H9 (cell line): ENCODE data around the gene CPNE7. TPM values are rescaled to one million over a fixed set of nuclear protein-coding genes. Genes with fewer than 3 reads are reported as not detected.

Experiments
- DNase-seq: peaks from one replicate; pipeline ENCODE4 v3.0.0-alpha.2; 2017
- H2AFZ ChIP-seq: one replicate; pipeline ENCODE4 v1.6.1; 2013; ENCODE audit warnings: mild to moderate bottlenecking, low read length, control low read depth, moderate library complexity
- H2AK5ac ChIP-seq: 2 replicates; pipeline ENCODE4 v1.6.1; 2013; ENCODE audit warnings: low read length, control low read depth, mixed read lengths; ENCODE audit not compliant: insufficient read length
- H2BK120ac ChIP-seq: one replicate; pipeline ENCODE4 v1.6.1; 2013; ENCODE audit warnings: low read depth, mild to moderate bottlenecking, low read length, control low read depth, inconsistent platforms; ENCODE audit not compliant: poor library complexity, severe bottlenecking
- H2BK12ac ChIP-seq: 2 replicates; pipeline ENCODE4 v1.6.1; 2013; ENCODE audit warnings: low read length, control low read depth, mixed read lengths, low read depth; ENCODE audit not compliant: insufficient read length
- H2BK15ac ChIP-seq: 2 replicates; pipeline ENCODE4 v1.6.1; 2013; ENCODE audit warnings: low read depth, low read length, control low read depth
- H2BK20ac ChIP-seq: one replicate; pipeline ENCODE4 v1.6.1; 2013; ENCODE audit warnings: low read depth, mild to moderate bottlenecking, low read length, control low read depth, inconsistent platforms; ENCODE audit not compliant: poor library complexity, severe bottlenecking
- H2BK5ac ChIP-seq: 2 replicates; pipeline ENCODE4 v1.6.1; 2013; ENCODE audit warnings: low read length, control low read depth, mixed read lengths; ENCODE audit not compliant: insufficient read length
- H3K14ac ChIP-seq: 2 replicates; pipeline ENCODE4 v1.6.1; 2013; ENCODE audit warnings: low read length, control low read depth; ENCODE audit not compliant: insufficient read depth
- H3K18ac ChIP-seq: 2 replicates; pipeline ENCODE4 v1.6.1; 2013; ENCODE audit warnings: low read depth, mild to moderate bottlenecking, mixed read lengths, low read length, control low read depth; ENCODE audit not compliant: insufficient read length
- H3K23ac ChIP-seq: 2 replicates; pipeline ENCODE4 v1.6.1; 2013; ENCODE audit warnings: low read length, control low read depth, mixed read lengths, low read depth; ENCODE audit not compliant: insufficient read length
- H3K23me2 ChIP-seq: 2 replicates; pipeline ENCODE4 v1.6.1; 2013; ENCODE audit warnings: low read depth, mild to moderate bottlenecking, mixed read lengths, low read length, control low read depth; ENCODE audit not compliant: insufficient read length, poor library complexity, severe bottlenecking
- H3K27ac ChIP-seq: 2 replicates; pipeline ENCODE4 v1.5.1; 2013; ENCODE audit warnings: low read length, control low read depth, mixed read lengths, low read depth; ENCODE audit not compliant: insufficient read length
- H3K27me3 ChIP-seq: 2 replicates; pipeline ENCODE4 v1.6.1; 2013; ENCODE audit warnings: low read length, control low read depth, inconsistent platforms; ENCODE audit not compliant: insufficient read depth
- H3K4ac ChIP-seq: 2 replicates; pipeline ENCODE4 v1.6.1; 2013; ENCODE audit warnings: low read depth, mild to moderate bottlenecking, control low read depth, inconsistent platforms, low read length, moderate library complexity
- H3K4me1 ChIP-seq: 2 replicates; pipeline ENCODE4 v1.6.1; 2013; ENCODE audit warnings: low read length, control low read depth, inconsistent platforms; ENCODE audit not compliant: insufficient read depth
- H3K4me2 ChIP-seq: 2 replicates; pipeline ENCODE4 v1.6.1; 2013; ENCODE audit warnings: low read length, control low read depth, mixed read lengths; ENCODE audit not compliant: insufficient read length, insufficient read depth
- H3K56ac ChIP-seq: 2 replicates; pipeline ENCODE4 v1.6.1; 2013; ENCODE audit warnings: low read depth, mild to moderate bottlenecking, mixed read lengths, low read length, control low read depth; ENCODE audit not compliant: insufficient read length
- H3K79me1 ChIP-seq: 2 replicates; pipeline ENCODE4 v1.6.1; 2013; ENCODE audit warnings: low read depth, mild to moderate bottlenecking, moderate library complexity, low read length, control low read depth, inconsistent platforms; ENCODE audit not compliant: insufficient read depth, poor library complexity, severe bottlenecking
- H3K79me2 ChIP-seq: 2 replicates; pipeline ENCODE4 v1.6.1; 2013; ENCODE audit warnings: low read length, control low read depth, inconsistent platforms; ENCODE audit not compliant: insufficient read depth
- H3K9ac ChIP-seq: 2 replicates; pipeline ENCODE4 v1.6.1; 2013; ENCODE audit warnings: low read length, control low read depth, mixed read lengths; ENCODE audit not compliant: insufficient read length; ENCODE audit errors: extremely low read depth
- H3K9me3 ChIP-seq: one replicate; pipeline ENCODE4 v1.6.1; 2013; ENCODE audit warnings: low read depth, low read length, inconsistent platforms; ENCODE audit not compliant: control insufficient read depth
- H3T11ph ChIP-seq: one replicate; pipeline ENCODE4 v1.6.1; 2013; ENCODE audit warnings: mild to moderate bottlenecking, low read length, control low read depth, inconsistent platforms
- H4K20me1 ChIP-seq: one replicate; pipeline ENCODE4 v1.6.1; 2013; ENCODE audit not compliant: control insufficient read depth, insufficient read length, insufficient read depth
- H4K5ac ChIP-seq: 2 replicates; pipeline ENCODE4 v1.6.1; 2013; ENCODE audit warnings: low read depth, mild to moderate bottlenecking, mixed read lengths, low read length, control low read depth; ENCODE audit not compliant: insufficient read length
- H4K8ac ChIP-seq: replicated peaks from 2 replicates; pipeline ENCODE4 v1.6.1; 2013; ENCODE audit warnings: low read length, control low read depth, mixed read lengths, low read depth; ENCODE audit not compliant: insufficient read length
- H4K91ac ChIP-seq: 2 replicates; pipeline ENCODE4 v1.6.1; 2013; ENCODE audit warnings: low read depth, mild to moderate bottlenecking, moderate library complexity, mixed read lengths, low read length, control low read depth; ENCODE audit not compliant: insufficient read length
- H3K27ac Mint-ChIP-seq, 3 experiments: 2 replicates in 2 of 3; 3 replicates in 1 of 3; pipeline ENCODE4 v1.8.0; 2020 to 2021; ENCODE audit warnings: mixed read lengths in 3 of 3, mild to moderate bottlenecking in 1 of 3, moderate library complexity in 1 of 3
- H3K27me3 Mint-ChIP-seq: 2 replicates; pipeline ENCODE4 v1.8.0; 2021; ENCODE audit warnings: low read depth, mild to moderate bottlenecking, moderate library complexity, mixed read lengths
- H3K36me3 Mint-ChIP-seq, 3 experiments: 2 replicates in 2 of 3; 3 replicates in 1 of 3; pipeline ENCODE4 v1.8.0; 2020 to 2021; ENCODE audit warnings: low read depth in 3 of 3, mixed read lengths in 3 of 3; ENCODE audit not compliant: insufficient read depth in 1 of 3
- H3K4me1 Mint-ChIP-seq, 2 experiments: 2 replicates each; pipeline ENCODE4 v1.8.0; 2020; ENCODE audit warnings: mixed read lengths in 2 of 2
- H3K4me3 Mint-ChIP-seq, 2 experiments: 2 replicates in 1 of 2; 3 replicates in 1 of 2; pipeline ENCODE4 v1.8.0; 2020 to 2021; ENCODE audit warnings: mild to moderate bottlenecking in 2 of 2, mixed read lengths in 2 of 2, moderate library complexity in 1 of 2
- H3K9me3 Mint-ChIP-seq, 2 experiments: 2 replicates in 1 of 2; 3 replicates in 1 of 2; pipeline ENCODE4 v1.8.0; 2020; ENCODE audit warnings: mild to moderate bottlenecking in 2 of 2, mixed read lengths in 2 of 2, moderate library complexity in 1 of 2
- WGBS: extraction: QIAGEN DNeasy Blood & Tissue Kit; methylation state at CpG from one replicate; pipeline ENCODE4 v1.1.7; 2013; ENCODE audit warnings: missing lambda C conversion rate, low lambda C conversion rate, mixed read lengths; ENCODE audit not compliant: insufficient read length; ENCODE audit errors: extremely low coverage; 5-methylcytosine and 5-hydroxymethylcytosine counted together
- total RNA-seq: library from RNA; stranded (reverse); gene quantifications from 2 replicates; pipeline ENCODE4 v1.2.1, GENCODE V29; 2021
- TF ChIP-seq, protein P1 (sequence below): fragments of 200-600 bp; sonication (generic); conservative IDR thresholded peaks from 3 replicates; pipeline ENCODE4 v1.8.0; 2021; ENCODE audit warnings: antibody characterized with exemption, mild to moderate bottlenecking

CPNE7 gene
- total RNA-seq, 1 experiment from 2014 or later = 23.4 TPM

GRCh38 chr16:89541792-89542191, 33.8 kb upstream of the CPNE7 start:
- H2BK120ac ChIP-seq = no peak overlapping the region
- H4K20me1 ChIP-seq = no peaks in the 10 kb centered on the region
- no peak overlapping the region for H2BK12ac ChIP-seq
- H3K79me1 ChIP-seq = no peaks in the 10 kb centered on the region
- no peak overlapping the region for H3K56ac ChIP-seq
- H2BK5ac ChIP-seq = no peak overlapping the region
- H3K14ac ChIP-seq = no peak overlapping the region
- H4K5ac ChIP-seq = no peak overlapping the region
- Mint-ChIP-seq H3K27ac (peak overlapping the region in 2 of 3 experiments; percentile 11 to 47; a peak in 1 of 7 replicates), H3K9me3 (no peaks in the 10 kb centered on the region), H3K4me3 (no peak overlapping the region), H3K27me3 (no peaks in the 10 kb centered on the region), H3K36me3 (peaks cover 10 to 60% (median 47%) of the 10 kb centered on the region in 3 experiments; a peak in 5 of 7 replicates), H3K4me1 (no peaks in the 10 kb centered on the region)
- no peak overlapping the region for H2AK5ac ChIP-seq
- H3K4me2 ChIP-seq = no peak overlapping the region
- no peak overlapping the region for H3K4ac ChIP-seq
- H3K27me3 ChIP-seq = no peaks in the 10 kb centered on the region
- no peak overlapping the region for H4K91ac ChIP-seq
- DNase-seq = no peak
- H3K79me2 ChIP-seq = no peaks in the 10 kb centered on the region
- H3K27ac ChIP-seq = no peak overlapping the region
- H3K23me2 ChIP-seq = no peaks in the 10 kb centered on the region
- H3T11ph ChIP-seq = no peak overlapping the region
- no peak overlapping the region for H2BK20ac ChIP-seq
- WGBS = no CpG with 5 or more reads among the region's 21 CpGs
- H4K8ac ChIP-seq = no peak overlapping the region
- no peaks in the 10 kb centered on the region for H3K9me3 ChIP-seq
- no peak overlapping the region for H3K18ac ChIP-seq
- no peaks in the 10 kb centered on the region for H3K4me1 ChIP-seq
- TF ChIP-seq, protein P1, sequence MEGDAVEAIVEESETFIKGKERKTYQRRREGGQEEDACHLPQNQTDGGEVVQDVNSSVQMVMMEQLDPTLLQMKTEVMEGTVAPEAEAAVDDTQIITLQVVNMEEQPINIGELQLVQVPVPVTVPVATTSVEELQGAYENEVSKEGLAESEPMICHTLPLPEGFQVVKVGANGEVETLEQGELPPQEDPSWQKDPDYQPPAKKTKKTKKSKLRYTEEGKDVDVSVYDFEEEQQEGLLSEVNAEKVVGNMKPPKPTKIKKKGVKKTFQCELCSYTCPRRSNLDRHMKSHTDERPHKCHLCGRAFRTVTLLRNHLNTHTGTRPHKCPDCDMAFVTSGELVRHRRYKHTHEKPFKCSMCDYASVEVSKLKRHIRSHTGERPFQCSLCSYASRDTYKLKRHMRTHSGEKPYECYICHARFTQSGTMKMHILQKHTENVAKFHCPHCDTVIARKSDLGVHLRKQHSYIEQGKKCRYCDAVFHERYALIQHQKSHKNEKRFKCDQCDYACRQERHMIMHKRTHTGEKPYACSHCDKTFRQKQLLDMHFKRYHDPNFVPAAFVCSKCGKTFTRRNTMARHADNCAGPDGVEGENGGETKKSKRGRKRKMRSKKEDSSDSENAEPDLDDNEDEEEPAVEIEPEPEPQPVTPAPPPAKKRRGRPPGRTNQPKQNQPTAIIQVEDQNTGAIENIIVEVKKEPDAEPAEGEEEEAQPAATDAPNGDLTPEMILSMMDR = no peak
- H2AFZ ChIP-seq = no peak overlapping the region
- no peak overlapping the region for H2BK15ac ChIP-seq
- no peak overlapping the region for H3K23ac ChIP-seq
- no peak overlapping the region for H3K9ac ChIP-seq
